SKM-1 (cell line): ENCODE results near the gene SMAD6.

Source experiments
- DNase-seq: peaks from one replicate; lab custom pipeline; 2025; ENCODE audit not compliant: unreplicated experiment; lab: John Stamatoyannopoulos, UW

SMAD6 gene

GRCh38 chr15:66702035-66702786, at the start of gene SMAD6:
SMAD6 (plus strand) TSS chr15:66702236; CDS start chr15:66703259, 1,023 bp downstream.
- DNase-seq = peak; percentile 98

GRCh38 chr15:66652806-66653205, 49.2 kb upstream of the SMAD6 start:
- DNase-seq = no peak

GRCh38 chr15:66653398-66653797, 48.6 kb upstream of the SMAD6 start:
- no peak for DNase-seq

GRCh38 chr15:66653852-66654251, 48.2 kb upstream of the SMAD6 start:
- no peak for DNase-seq

GRCh38 chr15:66654361-66654738, 47.7 kb upstream of the SMAD6 start:
- no peak for DNase-seq

GRCh38 chr15:66654739-66655375, 47.2 kb upstream of the SMAD6 start:
- DNase-seq = no peak

- no peak for DNase-seq
Observed at GRCh38 chr15:66655511-66655910, 46.5 kb upstream of the SMAD6 start.

- DNase-seq = no peak
Observed at GRCh38 chr15:66655997-66656396, 46.0 kb upstream of the SMAD6 start.

- no peak for DNase-seq
Observed at GRCh38 chr15:66657185-66658020, 44.6 kb upstream of the SMAD6 start.

GRCh38 chr15:66658044-66658443, 44.0 kb upstream of the SMAD6 start:
- no peak for DNase-seq

GRCh38 chr15:66658855-66659254, 43.2 kb upstream of the SMAD6 start:
- DNase-seq = no peak

GRCh38 chr15:66659384-66659783, 42.7 kb upstream of the SMAD6 start:
- DNase-seq = no peak

- DNase-seq = no peak
Observed at GRCh38 chr15:66661432-66662096, 40.5 kb upstream of the SMAD6 start.

- no peak for DNase-seq
Observed at GRCh38 chr15:66662522-66662921, 39.5 kb upstream of the SMAD6 start.

- DNase-seq = no peak
Observed at GRCh38 chr15:66663664-66664063, 38.4 kb upstream of the SMAD6 start.

- no peak for DNase-seq
Observed at GRCh38 chr15:66670175-66670574, 31.9 kb upstream of the SMAD6 start.

GRCh38 chr15:66670762-66671580, 31.1 kb upstream of the SMAD6 start:
- no peak for DNase-seq

- no peak for DNase-seq
Observed at GRCh38 chr15:66672867-66673266, 29.2 kb upstream of the SMAD6 start.

- DNase-seq = peak; percentile 86
Observed at GRCh38 chr15:66673410-66674322, 28.4 kb upstream of the SMAD6 start.
